GM21723 (cell line): ENCODE measurements around the gene ZNF574.
"Not testable (repeated sequence)": the region's sequence is repeated elsewhere in the genome, so short reads cannot be mapped to it uniquely, and the experiment has no call there.

Experiments used
- ATAC-seq: cut with Tn5 transposase; IDR thresholded peaks from one replicate; pipeline ENCODE4 v1.9.1; 2021; ENCODE audit warnings: mild to moderate bottlenecking, moderate library complexity; ENCODE audit not compliant: unreplicated experiment

Gene ZNF574, protein sequence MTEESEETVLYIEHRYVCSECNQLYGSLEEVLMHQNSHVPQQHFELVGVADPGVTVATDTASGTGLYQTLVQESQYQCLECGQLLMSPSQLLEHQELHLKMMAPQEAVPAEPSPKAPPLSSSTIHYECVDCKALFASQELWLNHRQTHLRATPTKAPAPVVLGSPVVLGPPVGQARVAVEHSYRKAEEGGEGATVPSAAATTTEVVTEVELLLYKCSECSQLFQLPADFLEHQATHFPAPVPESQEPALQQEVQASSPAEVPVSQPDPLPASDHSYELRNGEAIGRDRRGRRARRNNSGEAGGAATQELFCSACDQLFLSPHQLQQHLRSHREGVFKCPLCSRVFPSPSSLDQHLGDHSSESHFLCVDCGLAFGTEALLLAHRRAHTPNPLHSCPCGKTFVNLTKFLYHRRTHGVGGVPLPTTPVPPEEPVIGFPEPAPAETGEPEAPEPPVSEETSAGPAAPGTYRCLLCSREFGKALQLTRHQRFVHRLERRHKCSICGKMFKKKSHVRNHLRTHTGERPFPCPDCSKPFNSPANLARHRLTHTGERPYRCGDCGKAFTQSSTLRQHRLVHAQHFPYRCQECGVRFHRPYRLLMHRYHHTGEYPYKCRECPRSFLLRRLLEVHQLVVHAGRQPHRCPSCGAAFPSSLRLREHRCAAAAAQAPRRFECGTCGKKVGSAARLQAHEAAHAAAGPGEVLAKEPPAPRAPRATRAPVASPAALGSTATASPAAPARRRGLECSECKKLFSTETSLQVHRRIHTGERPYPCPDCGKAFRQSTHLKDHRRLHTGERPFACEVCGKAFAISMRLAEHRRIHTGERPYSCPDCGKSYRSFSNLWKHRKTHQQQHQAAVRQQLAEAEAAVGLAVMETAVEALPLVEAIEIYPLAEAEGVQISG

DNA sequence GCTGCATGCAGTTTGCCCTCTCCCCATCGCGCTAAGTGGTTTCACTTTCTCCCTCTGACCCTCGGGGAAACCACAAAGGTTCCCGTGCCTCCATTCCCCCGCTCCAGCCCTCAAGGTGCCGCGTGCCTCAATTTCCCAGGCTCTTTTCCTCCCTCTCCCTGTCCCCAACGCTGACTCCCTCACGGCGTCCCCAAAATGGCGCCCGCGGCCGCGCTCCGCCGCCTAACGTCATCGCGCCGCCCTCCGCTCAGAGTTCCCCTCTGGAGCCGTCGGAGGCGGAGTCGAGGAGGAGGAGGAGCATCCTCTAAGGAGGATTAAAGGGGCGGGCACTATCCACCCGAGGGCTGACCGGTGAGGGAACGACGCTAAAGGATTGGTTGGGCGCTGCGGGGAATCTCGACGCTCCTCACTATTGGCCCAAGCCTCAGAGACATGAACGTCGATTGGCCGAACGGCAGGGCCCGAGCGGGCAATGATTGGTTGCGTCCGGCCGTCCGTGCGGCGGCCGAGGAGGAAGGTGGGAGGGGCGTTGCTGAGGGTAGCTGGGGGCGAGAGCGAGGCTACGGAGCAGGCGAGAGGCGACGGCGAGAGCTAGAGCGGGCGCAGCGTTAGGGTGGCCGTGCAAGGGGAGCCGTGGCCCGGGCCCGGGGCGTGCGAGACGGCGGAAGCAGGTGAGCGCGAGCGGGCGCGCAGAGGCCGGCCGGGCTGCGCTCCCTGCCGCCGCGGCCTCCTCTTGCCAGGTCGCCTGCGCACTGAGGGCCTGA lies at the start of gene ZNF574:
Gene ZNF574, plus strand, starts transcription at position 551 of the 764 bp plus-strand sequence. CDS start 2,441 bp downstream, outside the sequence.
- ATAC-seq = peak; percentile 90

DNA sequence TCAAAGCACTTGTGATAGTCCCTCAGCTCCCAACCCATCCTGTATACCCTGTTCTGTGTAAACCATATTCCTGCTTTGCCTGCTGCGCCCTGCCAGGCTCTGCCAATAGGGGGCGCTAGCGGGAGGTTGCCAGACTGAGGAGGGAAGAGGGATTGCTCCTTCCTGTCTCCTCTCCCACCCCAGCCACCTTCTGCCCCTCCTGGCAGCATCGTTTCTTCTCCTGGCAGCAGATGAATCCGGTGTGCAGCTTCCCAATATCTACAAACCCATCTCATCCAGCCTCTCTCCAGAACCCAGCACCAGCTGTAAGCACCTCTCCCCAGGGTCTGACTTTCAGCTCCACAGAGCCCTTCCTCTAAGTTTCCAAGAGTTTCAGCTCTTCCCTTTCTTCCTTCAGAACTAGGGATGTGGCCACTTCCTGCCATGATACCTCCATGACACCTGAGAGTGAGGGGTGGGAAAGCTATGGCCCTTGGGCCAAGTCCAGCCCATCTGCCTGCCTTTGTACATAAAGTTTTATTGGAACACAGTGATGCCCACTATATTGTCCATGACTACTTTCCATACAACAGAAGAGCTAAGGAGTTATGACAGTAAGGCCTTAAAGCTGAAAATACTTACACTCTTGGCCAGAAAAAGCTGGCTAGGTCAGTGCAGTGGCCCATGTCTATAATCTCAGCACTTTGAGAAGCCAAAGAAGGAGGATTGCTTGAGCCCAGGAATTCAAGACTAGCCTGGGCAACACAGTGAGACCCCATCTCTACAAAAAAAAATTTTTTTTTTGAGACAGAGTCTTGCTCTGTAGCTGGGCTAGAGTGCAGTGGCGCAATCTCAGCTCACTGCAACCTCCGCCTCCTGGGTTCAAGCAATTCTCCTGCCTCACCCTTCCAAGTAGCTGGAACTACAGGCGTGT lies 47.4 kb upstream of the ZNF574 start:
- no peak for ATAC-seq

DNA sequence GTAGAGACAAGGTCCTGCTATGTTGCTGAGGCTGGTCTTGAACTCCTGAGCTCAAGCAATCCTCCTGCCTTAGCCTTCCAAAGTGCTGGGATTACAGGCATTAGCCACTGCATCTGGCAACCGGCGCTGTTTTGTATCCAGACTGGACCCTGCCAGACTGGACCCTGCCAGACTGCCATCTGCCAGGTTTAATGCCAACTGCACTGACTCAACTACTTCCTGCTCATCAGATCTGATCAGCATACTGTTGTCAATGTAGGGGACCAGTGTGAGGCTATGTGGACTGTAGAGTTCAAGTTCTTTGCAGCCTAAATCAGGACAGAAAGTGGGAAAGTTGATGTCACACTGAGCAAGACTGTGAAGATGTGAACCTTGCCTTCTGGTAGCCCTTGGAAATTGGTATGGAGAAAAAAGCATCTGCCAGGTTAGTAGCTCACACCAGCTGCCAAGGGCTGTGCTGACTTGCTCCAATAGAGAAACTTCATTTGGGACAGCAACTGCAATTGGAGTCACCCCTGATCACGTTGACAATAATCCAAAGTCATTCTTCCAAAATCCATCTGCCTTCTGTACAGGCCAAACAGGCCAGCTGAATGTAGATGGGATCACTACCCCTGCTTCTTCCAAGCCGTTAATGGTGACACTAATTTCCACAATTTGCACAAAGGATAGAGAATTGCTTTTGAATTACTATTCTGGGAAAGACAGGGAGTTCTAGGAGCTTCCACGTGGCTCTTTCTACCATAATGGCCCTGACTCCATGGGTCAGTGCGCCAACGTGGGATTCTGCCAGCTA lies 45.1 kb upstream of the ZNF574 start:
- ATAC-seq = no peak

DNA sequence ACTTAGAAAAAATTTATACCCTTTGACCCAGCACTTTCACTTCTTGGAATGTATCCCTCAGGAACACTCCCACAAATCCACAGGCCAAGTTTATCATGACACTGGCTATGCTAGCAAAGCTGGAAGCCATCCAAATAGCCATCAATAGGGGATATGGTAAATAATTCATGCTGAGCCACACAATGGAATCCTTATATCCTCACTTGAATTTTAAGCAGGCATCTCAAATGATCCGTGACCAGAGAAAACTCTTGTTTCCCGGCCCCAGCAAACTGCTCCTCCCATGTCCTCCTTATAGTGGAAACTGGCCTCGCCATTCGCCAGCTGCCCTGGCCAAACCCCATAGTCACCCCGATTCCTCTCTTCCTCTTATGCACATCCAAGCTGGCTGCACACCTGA lies 43.5 kb upstream of the ZNF574 start:
- ATAC-seq = no peak

DNA sequence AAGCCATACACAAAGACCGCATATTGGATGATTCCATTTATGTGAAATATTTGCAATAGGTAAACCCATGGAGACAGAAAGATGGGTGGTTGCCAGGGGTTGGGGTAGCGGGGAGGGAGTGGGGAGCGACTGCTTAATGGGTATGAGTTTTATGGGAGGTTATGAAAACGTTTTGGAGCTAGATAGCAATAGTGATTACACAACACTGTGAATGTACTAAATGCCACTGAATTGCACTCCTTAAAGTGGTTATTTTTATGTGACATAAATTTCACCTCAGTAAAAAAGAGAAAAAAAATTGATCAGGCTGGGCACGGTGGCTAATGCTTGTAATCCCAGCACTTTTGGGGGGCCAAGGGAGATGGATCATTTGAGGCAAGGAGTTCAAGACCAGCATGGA lies 42.6 kb upstream of the ZNF574 start:
- ATAC-seq = no peak

DNA sequence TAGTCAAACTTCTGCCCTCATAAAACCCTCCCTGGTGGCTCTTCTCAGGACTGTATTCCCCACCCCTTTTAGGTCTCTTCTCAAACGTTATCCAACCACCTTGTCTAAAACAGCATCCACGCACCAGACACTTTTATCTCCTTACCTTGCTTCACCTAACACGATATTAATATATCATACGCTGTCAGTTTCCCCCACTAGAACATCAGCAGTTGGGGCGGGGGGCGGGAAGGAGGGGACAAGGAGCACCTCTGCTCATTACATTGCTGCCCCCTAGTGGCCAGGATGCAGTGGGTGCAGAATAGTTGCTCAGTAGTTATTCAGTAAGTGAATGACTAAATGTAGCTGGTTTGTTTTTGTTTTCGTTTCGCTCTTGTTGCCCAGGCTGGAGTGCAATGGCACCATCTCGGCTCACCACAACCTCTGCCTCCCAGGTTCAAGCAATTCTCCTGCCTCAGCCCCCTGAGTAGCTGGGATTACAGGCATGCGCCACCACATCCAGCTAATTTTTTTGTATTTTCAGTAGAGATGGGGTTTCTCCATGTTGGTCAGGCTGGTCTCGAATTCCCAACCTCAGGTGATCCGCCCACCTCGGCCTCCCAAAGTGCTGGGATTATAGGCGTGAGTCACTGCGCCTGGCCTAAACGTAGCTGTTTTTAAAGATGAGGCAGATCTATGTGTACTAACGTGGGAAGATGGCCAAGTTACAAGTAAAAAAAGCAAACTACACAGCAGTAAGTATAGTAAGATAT lies 41.1 kb upstream of the ZNF574 start:
- ATAC-seq = not testable (repeated sequence)

DNA sequence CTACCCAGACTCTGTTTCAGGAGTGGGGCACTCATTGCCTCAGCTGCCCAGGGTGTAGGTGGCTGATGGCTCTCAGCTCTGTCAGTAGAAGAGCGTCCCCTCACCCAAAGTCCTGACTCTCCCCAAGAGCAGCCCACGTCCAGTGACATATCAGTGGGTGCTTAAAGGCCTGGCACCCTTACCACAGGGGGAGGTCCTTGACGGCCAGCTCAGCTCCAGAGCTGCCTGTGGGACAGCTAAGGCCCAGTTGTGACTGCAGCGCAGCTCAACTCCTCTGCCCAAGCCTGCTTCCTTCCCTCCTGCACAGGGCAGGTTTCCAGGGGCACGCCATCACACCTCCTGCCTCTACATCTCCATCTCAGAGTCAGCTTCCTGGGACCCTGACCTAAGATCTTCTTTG lies 38.3 kb upstream of the ZNF574 start:
- no peak for ATAC-seq

DNA sequence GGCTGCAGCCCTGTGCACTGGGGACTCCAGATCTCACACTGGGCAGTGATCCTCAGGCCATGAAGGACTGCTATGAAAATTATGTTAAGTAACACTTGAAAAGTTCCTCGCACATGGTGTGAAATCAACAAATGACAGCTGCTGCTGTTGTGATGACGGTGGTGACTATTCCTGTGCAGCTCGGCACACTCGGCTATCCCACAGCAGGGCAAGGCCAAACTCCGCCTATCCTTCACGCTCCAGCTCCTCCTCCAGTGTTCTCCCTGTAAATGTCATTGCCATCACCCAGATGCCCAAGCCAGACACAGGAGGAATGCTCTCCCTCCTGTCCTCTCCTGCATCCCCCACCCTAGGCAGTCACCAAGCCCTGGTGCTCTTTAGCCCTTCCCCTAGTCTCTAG lies 37.3 kb upstream of the ZNF574 start:
- ATAC-seq = no peak

DNA sequence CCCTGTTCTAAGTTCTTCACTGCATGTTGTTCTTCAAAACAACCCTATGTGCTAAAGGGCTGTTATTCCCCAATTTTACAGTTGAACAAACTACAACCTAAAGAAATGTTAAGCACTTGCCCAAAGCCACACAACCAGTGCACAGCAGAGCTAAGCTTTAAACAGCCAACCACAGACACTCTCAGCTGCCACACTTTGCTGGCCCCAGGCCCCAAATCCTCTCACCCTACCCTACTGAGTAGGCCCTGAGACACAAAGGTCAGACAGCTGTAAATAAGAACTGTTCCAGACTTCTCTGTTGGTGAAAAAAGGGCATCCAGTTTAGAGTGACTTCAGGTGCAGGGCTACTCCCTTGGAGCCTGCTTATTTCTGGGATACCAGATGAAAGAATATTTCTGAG lies 35.9 kb upstream of the ZNF574 start:
- ATAC-seq = no peak

DNA sequence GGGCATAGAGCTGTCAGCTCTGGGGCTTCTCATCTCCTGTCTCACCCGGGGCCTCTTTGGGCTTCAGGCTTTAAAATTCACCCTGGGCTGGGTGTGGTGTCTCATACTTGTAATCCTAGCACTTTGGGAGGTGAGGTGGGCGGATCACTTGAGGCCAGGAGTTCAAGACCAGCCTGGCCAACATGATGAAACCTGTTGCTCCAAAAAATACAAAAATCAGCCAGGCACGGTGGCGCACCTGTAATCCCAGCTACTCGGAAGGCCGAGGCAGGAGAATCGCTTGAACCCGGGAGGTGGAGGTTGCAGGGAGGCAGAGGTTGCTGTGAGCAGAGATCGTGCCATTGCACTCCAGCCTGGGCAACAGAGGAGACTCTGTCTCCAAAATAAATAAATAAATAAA lies 35.5 kb upstream of the ZNF574 start:
- not testable (repeated sequence) for ATAC-seq

DNA sequence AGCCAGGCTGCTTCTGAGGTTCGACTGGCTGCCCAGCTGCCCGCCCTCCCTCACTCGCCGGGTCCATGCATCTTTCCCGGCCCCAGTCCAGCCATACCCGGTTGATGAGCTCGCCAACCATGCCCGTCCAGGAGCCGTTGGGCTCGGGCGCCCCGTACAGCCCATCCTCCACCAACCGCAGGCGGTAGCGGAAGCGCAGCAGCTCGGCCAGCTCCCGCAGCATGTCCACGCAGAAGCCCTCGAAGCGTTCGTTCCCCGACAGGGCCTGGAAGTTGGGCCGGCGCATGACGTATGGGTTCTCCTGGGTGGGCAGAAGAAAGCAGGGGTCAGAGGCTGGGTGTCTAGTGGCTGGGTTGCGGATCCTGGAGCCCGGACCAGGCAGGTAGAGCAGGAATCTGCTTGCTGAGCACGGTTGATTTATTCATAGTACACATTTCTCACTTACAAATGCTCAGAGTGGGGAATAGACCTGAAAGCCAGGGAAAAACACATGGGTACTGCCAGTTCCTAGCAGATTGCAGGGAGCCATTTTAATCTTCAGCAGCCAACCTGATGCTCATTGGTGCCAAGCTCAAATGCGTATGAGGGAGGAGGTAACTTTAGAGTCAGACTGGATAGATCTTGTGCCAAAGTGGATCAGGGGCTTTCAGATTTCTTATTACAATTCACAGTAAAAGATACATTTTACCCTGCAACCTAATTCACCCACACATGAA lies 33.4 kb upstream of the ZNF574 start:
- no peak for ATAC-seq

DNA sequence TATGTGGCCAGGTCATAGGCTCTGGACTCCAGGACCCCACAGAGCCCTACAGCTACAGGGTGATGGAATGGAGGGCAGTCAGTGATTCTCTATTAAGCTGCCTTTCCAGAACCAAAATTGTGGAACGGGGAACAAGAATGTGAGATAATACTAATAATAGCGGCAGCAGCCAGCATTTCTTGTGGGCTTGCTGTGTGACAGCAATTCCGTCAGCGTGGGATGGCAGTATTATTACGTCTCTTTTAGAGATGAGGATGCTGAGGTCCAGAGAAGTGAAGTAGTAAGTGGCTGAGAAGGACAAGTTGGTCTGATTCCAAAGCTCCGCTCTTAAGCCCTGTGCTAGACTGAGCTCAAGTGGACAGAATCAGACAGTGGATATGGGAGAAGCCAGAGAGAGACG lies 30.4 kb upstream of the ZNF574 start:
- ATAC-seq = no peak

DNA sequence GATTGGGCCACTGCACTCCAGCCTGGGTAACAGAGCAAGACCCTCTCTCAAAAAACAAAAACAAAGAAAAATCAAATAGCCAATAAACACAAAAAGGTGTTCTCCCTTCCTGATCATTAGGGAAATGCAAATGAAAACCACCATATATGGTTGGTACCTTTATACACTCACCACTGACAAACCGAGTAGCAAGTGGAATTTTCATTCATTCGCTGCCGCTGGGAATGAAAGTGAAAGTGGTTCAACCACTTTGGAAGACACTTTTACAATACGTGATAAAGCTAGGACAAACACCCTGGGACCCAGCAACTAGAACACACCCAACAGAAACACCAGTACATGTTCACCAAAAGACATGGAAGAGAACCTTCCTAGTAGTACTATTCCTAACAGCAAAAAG lies 27.0 kb upstream of the ZNF574 start:
- ATAC-seq = no peak

DNA sequence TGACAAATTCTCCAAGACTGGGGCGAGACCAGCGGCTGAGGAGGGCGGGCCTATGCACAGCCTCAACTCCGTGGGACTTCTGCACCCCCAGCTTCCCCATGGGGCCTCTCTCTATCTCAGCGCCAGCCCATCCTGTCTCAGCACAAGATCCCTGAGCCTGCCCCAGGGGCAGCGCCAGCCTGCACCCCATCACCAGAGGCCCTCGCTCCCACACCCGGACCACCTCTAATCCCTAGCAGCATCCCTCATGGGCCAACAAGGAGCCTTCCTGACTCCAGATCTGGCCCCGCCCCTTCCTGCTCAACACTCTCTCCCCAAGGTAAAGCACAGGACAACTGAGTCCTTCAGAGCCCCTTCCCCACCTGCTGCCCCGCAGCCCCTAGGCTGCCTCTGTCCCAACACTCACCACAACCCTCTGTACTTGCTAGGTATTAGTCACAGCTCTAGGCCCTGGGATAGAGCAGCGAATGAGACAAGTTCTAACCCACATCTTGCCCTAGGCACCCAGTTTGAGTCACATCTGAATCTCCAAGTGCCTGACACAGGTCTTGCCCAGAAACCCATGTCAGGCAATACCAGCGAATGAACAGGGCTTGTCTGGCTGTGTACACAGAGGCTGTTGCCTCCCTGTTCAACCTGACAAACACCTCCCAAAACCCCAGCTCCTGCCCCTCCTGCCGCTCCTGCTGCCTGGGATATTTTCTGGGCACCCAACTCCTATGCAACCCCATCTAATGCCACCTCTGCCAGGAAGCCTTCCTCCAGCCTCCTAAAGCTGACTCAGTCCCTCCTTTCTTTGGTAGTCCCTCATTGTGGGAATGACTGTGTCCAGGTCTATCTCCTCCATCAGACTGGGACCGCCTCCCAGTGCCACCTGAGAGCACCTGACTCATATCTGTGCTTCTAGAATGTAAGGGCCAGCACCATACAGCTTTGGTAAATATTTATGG lies 24.5 kb upstream of the ZNF574 start:
- no peak for ATAC-seq

DNA sequence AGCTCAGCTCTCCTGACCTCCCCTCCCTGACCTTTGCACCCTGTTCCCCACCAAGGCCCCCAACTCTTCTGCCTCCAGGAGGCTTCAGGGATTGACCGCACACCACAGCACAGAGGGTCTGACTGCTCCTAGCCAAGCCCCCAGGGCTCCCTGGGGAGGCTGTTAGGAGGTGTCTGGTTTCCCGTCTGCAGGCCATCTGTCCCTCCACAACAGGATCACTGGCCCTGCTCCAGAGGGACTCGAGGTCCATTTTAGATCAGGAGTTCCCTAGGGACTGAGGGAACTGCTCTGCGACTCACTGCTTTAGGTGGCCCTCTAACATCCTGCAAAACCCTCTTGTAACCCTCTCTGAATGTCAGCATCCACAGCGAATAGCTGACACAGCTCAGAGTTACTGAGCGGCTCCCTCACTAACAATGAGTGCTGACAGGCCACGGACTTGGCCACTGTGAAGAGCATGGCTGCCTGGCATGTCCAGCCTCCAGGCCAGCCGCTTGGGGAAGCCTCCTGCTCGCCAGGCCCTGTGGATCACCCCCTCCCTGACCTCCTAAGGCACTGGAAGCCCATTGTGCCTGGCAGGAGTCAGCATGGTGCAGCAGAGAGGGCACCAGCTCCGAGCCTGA lies 23.6 kb upstream of the ZNF574 start:
- no peak for ATAC-seq
